ENCODE data around the gene NLRP11. TPM values are rescaled to one million over a fixed set of nuclear protein-coding genes. Genes with fewer than 3 reads are reported as not detected.

The NLRP11 gene
- total and polyA plus RNA-seq, 3 experiments from 2014 or later: 0.07 to 0.11 TPM; not detected in 1

Other genes starting within 250 kb of the NLRP11 start
- 10 to 100 TPM; 23.9 to 25.8 TPM for gene FIZ1, start 232.5 kb downstream of the NLRP11 start, total RNA-seq
- 4.6 TPM for gene FIZ1, start 232.5 kb downstream of the NLRP11 start, polyA plus RNA-seq
- 10 to 100 TPM; 13.9 to 15.8 TPM for gene ZNF524, start 231.7 kb downstream of the NLRP11 start, total RNA-seq
- 35.9 TPM for gene ZNF524, start 231.7 kb downstream of the NLRP11 start, polyA plus RNA-seq
- gene ZNF865, start 226.4 kb downstream of the NLRP11 start, total RNA-seq: 10 to 100 TPM; 12.7 to 15.3 TPM
- gene ZNF865, start 226.4 kb downstream of the NLRP11 start, polyA plus RNA-seq: 0.21 TPM
- 1 to 10 TPM; 2.6 to 2.9 TPM for gene ZNF784, start 207.4 kb downstream of the NLRP11 start, total RNA-seq
- 1.0 TPM for gene ZNF784, start 207.4 kb downstream of the NLRP11 start, polyA plus RNA-seq
- 10 to 100 TPM; 39.6 to 41.3 TPM for gene ZNF580, start 191.0 kb downstream of the NLRP11 start, total RNA-seq
- gene ZNF580, start 191.0 kb downstream of the NLRP11 start, polyA plus RNA-seq: 15.2 TPM
- gene ZNF581, start 188.3 kb downstream of the NLRP11 start, total RNA-seq: 10 to 100 TPM; 32.8 to 34.4 TPM
- gene ZNF581, start 188.3 kb downstream of the NLRP11 start, polyA plus RNA-seq: 23.4 TPM
- gene CCDC106, start 183.8 kb downstream of the NLRP11 start, total RNA-seq: 1 to 10 TPM; 2.0 to 2.2 TPM
- 0.54 TPM for gene CCDC106, start 183.8 kb downstream of the NLRP11 start, polyA plus RNA-seq
- 100 to 1,000 TPM; 374 to 386 TPM for gene U2AF2, start 177.0 kb downstream of the NLRP11 start, total RNA-seq
- 9.5 TPM for gene U2AF2, start 177.0 kb downstream of the NLRP11 start, polyA plus RNA-seq
- 10 to 100 TPM; 39.0 to 40.2 TPM for gene EPN1, start 156.8 kb downstream of the NLRP11 start, total RNA-seq
- 20.2 TPM for gene EPN1, start 156.8 kb downstream of the NLRP11 start, polyA plus RNA-seq
- not detected for gene NLRP9, start 93.6 kb downstream of the NLRP11 start, total RNA-seq
- gene NLRP9, start 93.6 kb downstream of the NLRP11 start, polyA plus RNA-seq: not detected
- gene RFPL4A, start 72.9 kb downstream of the NLRP11 start, total RNA-seq: not detected
- not detected for gene RFPL4A, start 72.9 kb downstream of the NLRP11 start, polyA plus RNA-seq
- not detected for gene RFPL4AL1, start 62.9 kb downstream of the NLRP11 start, total RNA-seq
- not detected for gene RFPL4AL1, start 62.9 kb downstream of the NLRP11 start, polyA plus RNA-seq
- not detected for gene NLRP4, start 4.5 kb upstream of the NLRP11 start, total RNA-seq
- not detected for gene NLRP4, start 4.5 kb upstream of the NLRP11 start, polyA plus RNA-seq
- gene NLRP13, start 100.3 kb upstream of the NLRP11 start, total RNA-seq: not detected
- gene NLRP13, start 100.3 kb upstream of the NLRP11 start, polyA plus RNA-seq: not detected
- not detected for gene NLRP8, start 115.8 kb upstream of the NLRP11 start, total RNA-seq
- not detected for gene NLRP8, start 115.8 kb upstream of the NLRP11 start, polyA plus RNA-seq
- not detected for gene NLRP5, start 154.8 kb upstream of the NLRP11 start, total RNA-seq
- gene NLRP5, start 154.8 kb upstream of the NLRP11 start, polyA plus RNA-seq: not detected